Hepatocyte (in vitro differentiated cells): ENCODE results near the gene MSH5. TPM values are rescaled to one million over a fixed set of nuclear protein-coding genes. Genes with fewer than 3 reads are reported as not detected.

Source experiments
- DNase-seq: peaks from one replicate; pipeline ENCODE4 v3.0.0-alpha.2; 2016; ENCODE audit warnings: low spot score
- H2AFZ ChIP-seq: fragments of 200-600 bp; sonication (generic); 2 replicates; pipeline ENCODE4 v1.6.0; 2016; ENCODE audit warnings: antibody characterized with exemption, mild to moderate bottlenecking
- H3K27ac ChIP-seq: fragments of 200-600 bp; sonication (generic); 2 replicates; pipeline ENCODE4 v1.5.1; 2016; ENCODE audit warnings: mild to moderate bottlenecking
- H3K27me3 ChIP-seq: fragments of 200-600 bp; sonication (generic); 2 replicates; pipeline ENCODE4 v1.6.1; 2016
- H3K36me3 ChIP-seq: fragments of 200-600 bp; sonication (generic); replicated peaks from 2 replicates; pipeline ENCODE4 v1.5.1; 2016; ENCODE audit warnings: low read depth; ENCODE audit not compliant: insufficient read depth
- H3K4me1 ChIP-seq: fragments of 200-600 bp; sonication (generic); 2 replicates; pipeline ENCODE4 v1.5.1; 2016; ENCODE audit warnings: mild to moderate bottlenecking, moderate library complexity; ENCODE audit not compliant: insufficient read depth
- H3K4me2 ChIP-seq: fragments of 200-600 bp; sonication (generic); 2 replicates; pipeline ENCODE4 v1.6.0; 2016
- H3K4me3 ChIP-seq: fragments of 200-600 bp; sonication (generic); 2 replicates; pipeline ENCODE4 v1.5.1; 2016; ENCODE audit warnings: mild to moderate bottlenecking
- H3K79me2 ChIP-seq: fragments of 200-600 bp; sonication (generic); 2 replicates; pipeline ENCODE4 v1.6.0; 2017; ENCODE audit warnings: mild to moderate bottlenecking
- H3K9me2 ChIP-seq: fragments of 200-600 bp; sonication (generic); replicated peaks from 2 replicates; pipeline ENCODE4 v1.6.0; 2017; ENCODE audit warnings: mild to moderate bottlenecking; ENCODE audit not compliant: insufficient read depth
- H3K9me3 ChIP-seq: fragments of 200-600 bp; sonication (generic); 2 replicates; pipeline ENCODE4 v1.5.1; 2016; ENCODE audit warnings: low read depth, mild to moderate bottlenecking
- H4K20me1 ChIP-seq: fragments of 200-600 bp; sonication (generic); 2 replicates; pipeline ENCODE4 v1.6.0; 2016; ENCODE audit warnings: mild to moderate bottlenecking; ENCODE audit not compliant: insufficient read depth, poor library complexity, severe bottlenecking
- CTCF ChIP-seq: fragments of 200-600 bp; sonication (generic); IDR thresholded peaks from 2 replicates; pipeline ENCODE4 v1.5.1; 2016; ENCODE audit warnings: antibody characterized with exemption, mild to moderate bottlenecking; ENCODE audit not compliant: poor library complexity
- EZH2 ChIP-seq: fragments of 200-600 bp; sonication (generic); IDR thresholded peaks from 2 replicates; pipeline ENCODE4 v1.6.1; 2016; ENCODE audit warnings: antibody characterized with exemption, mild to moderate bottlenecking, borderline replicate concordance
- EZH2phosphoT487 ChIP-seq: fragments of 200-600 bp; sonication (generic); IDR thresholded peaks from one replicate; pipeline ENCODE4 v1.6.1; 2018; ENCODE audit warnings: antibody characterized with exemption, mild to moderate bottlenecking, low read depth, moderate library complexity; ENCODE audit not compliant: unreplicated experiment, severe bottlenecking
- WGBS: methylation state at CpG from one replicate; pipeline ENCODE4 v1.1.6; 2016; ENCODE audit warnings: low lambda C conversion rate; ENCODE audit errors: missing lambda C conversion rate; 5-methylcytosine and 5-hydroxymethylcytosine counted together
- polyA plus RNA-seq: library from polyadenylated mRNA; unstranded; fragments of >200 nt; fragmentation: Nextera tagmentation; extraction: Ambion mirVana; gene quantifications from 2 replicates; pipeline ENCODE4 v1.2.1, GENCODE V29; 2016
- total RNA-seq: library from RNA; depleted of rRNA; stranded (reverse); fragments of >200 nt; gene quantifications from 2 replicates; pipeline ENCODE4 v1.2.3, GENCODE V29; 2014

MSH5 gene
- total and polyA plus RNA-seq, 2 experiments from 2014 or later = 4.9 to 6.4 TPM

- no peak for DNase-seq
- Histone ChIP-seq H3K27ac (no peak overlapping the region), H2AFZ (no peak overlapping the region), H3K9me2 (no peaks in the 10 kb centered on the region), H3K4me2 (no peak overlapping the region), H4K20me1 (no peaks in the 10 kb centered on the region), H3K4me3 (no peak overlapping the region), H3K79me2 (no peaks in the 10 kb centered on the region), H3K27me3 (no peaks in the 10 kb centered on the region), H3K4me1 (peaks cover 25% of the 10 kb centered on the region), H3K9me3 (no peaks in the 10 kb centered on the region), H3K36me3 (no peaks in the 10 kb centered on the region)
- no peak for TF ChIP-seq CTCF
- TF ChIP-seq EZH2 = no peak
- no peak for TF ChIP-seq EZH2phosphoT487
- WGBS = 67% methylated on average over 1 of the region's 1 CpG
These were observed 21.5 kb upstream of the MSH5 start for GRCh38 chr6:31718265-31718664.

- no peak overlapping the region for H2AFZ ChIP-seq
- no peaks in the 10 kb centered on the region for H3K79me2 ChIP-seq
- TF ChIP-seq EZH2 = no peak
- no peak for TF ChIP-seq CTCF
- no peak for TF ChIP-seq EZH2phosphoT487
- no peak for DNase-seq
- no peak overlapping the region for H3K4me3 ChIP-seq
- H3K27me3 ChIP-seq = no peaks in the 10 kb centered on the region
- no peak overlapping the region for H3K4me2 ChIP-seq
- WGBS = 84% methylated on average over 6 of the region's 6 CpGs
- no peaks in the 10 kb centered on the region for H3K9me2 ChIP-seq
- no peaks in the 10 kb centered on the region for H4K20me1 ChIP-seq
- H3K4me1 ChIP-seq = peaks cover 17% of the 10 kb centered on the region
- H3K27ac ChIP-seq = no peak overlapping the region
- no peaks in the 10 kb centered on the region for H3K36me3 ChIP-seq
- H3K9me3 ChIP-seq = no peaks in the 10 kb centered on the region
These were observed 20.8 kb upstream of the MSH5 start for GRCh38 chr6:31719001-31719400.

GRCh38 chr6:31720196-31720770, 19.5 kb upstream of the MSH5 start:
- no peak overlapping the region for H2AFZ ChIP-seq
- H3K36me3 ChIP-seq = no peaks in the 10 kb centered on the region
- H3K27ac ChIP-seq = no peak overlapping the region
- no peak overlapping the region for H3K4me3 ChIP-seq
- no peak for DNase-seq
- no peaks in the 10 kb centered on the region for H3K9me2 ChIP-seq
- no peak overlapping the region for H3K4me2 ChIP-seq
- no peaks in the 10 kb centered on the region for H3K27me3 ChIP-seq
- no peaks in the 10 kb centered on the region for H3K9me3 ChIP-seq
- no peaks in the 10 kb centered on the region for H3K79me2 ChIP-seq
- peaks cover 4% of the 10 kb centered on the region for H3K4me1 ChIP-seq
- no peak for TF ChIP-seq CTCF
- TF ChIP-seq EZH2phosphoT487 = no peak
- TF ChIP-seq EZH2 = no peak
- no peaks in the 10 kb centered on the region for H4K20me1 ChIP-seq
- 88% methylated on average over 5 of the region's 5 CpGs for WGBS
